ENCODE data around the gene GYPE.
"Not testable (repeated sequence)": the region's sequence is repeated elsewhere in the genome, so short reads cannot be mapped to it uniquely, and the experiment has no call there.

GRCh38 chr4:143879561-143879960 is 25.8 kb downstream of the GYPE start:
- TF ChIP-seq SP1 (IDR thresholded peaks at IDR 0.05); BHLHE40 (IDR thresholded peaks at IDR 0.05; ENCODE audit: borderline replicate concordance); TARDBP (IDR thresholded peaks at IDR 0.05); SUZ12 (IDR thresholded peaks at IDR 0.05); FOXK2 (IDR thresholded peaks at IDR 0.05): not testable (repeated sequence)
